SK-N-MC (cell line): ENCODE data around the gene C1orf141.

ENCODE experiments used
- EZH2 ChIP-seq: fragments of 200-600 bp; sonication (generic); IDR thresholded peaks from one replicate; pipeline ENCODE4 v1.6.1; 2017; ENCODE audit warnings: antibody characterized with exemption
- POLR2AphosphoS5 ChIP-seq: IDR thresholded peaks from 2 replicates; pipeline ENCODE4 v1.6.1; 2012; ENCODE audit warnings: mild to moderate bottlenecking, low read depth, low read length, borderline replicate concordance

GRCh38 chr1:67133177-67133576 is 1.6 kb downstream of the C1orf141 start:
- TF ChIP-seq EZH2 (no peak), POLR2AphosphoS5 (no peak)
